ENCODE data around the gene B4GALNT1. TPM values are rescaled to one million over a fixed set of nuclear protein-coding genes. Genes with fewer than 3 reads are reported as not detected.

B4GALNT1 gene
- total and polyA plus RNA-seq, 11 donors: 1.9 to 8.8 (median 5.7) TPM

- no peak for DNase-seq
- Histone ChIP-seq H3K27me3 (peaks cover 0 to 3% (median 0%) of the 10 kb centered on the region in 9 donors), H3K4me3 (no peak overlapping the region), H3K27ac (no peak overlapping the region), H3K4me1 (peaks cover 0 to 7% (median 0%) of the 10 kb centered on the region in 12 donors), H3K9me3 (no peaks in the 10 kb centered on the region), H3K36me3 (no peaks in the 10 kb centered on the region)
- no peak for ATAC-seq
- 88 to 92% (median 90%) methylated on average over 8 of the region's 8 CpGs for WGBS, 4 donors
- TF ChIP-seq CTCF (IDR thresholded peaks at IDR 0.05): no peak
- no peak for TF ChIP-seq POLR2A (IDR thresholded peaks at IDR 0.05)
- intact Hi-C loops (cut with DNase I): loop anchor here in 5 of 10 donors (5.0 to 10.0 kb wide), 6 partner anchors 42 to 325 kb away; partner anchors contain the start of genes AGAP2 (in 2 of the 5) and OS9 (in 2 of the 5)
Observed at GRCh38 chr12:57579677-57580465, 53.1 kb downstream of the B4GALNT1 start.

DNA sequence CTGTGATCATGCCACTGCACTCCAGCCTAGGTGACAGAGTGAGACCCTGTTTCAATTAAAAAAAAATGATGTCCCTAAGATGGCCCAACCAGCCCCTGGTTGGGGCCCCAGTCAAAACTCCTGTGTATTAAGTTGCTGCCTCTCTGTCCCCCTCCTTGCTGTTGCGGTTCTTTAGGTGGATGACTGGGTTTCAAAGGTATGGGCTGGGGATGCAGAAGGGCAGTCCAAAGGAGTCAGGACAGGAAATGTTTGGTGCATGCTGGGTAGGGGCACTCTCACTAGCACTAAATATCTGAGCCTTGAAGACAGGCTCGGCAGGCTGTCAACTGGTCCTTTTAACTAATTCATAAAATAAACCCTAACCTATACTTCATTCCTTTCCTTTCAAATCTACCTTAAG lies 54.0 kb downstream of the B4GALNT1 start:
- no peak overlapping the region for H3K4me3 ChIP-seq
- H3K9me3 ChIP-seq: no peaks in the 10 kb centered on the region
- H3K27me3 ChIP-seq: peaks cover 0 to 3% (median 0%) of the 10 kb centered on the region in 9 donors
- TF ChIP-seq POLR2A (IDR thresholded peaks at IDR 0.05) (no peak), CTCF (IDR thresholded peaks at IDR 0.05) (no peak)
- no peaks in the 10 kb centered on the region for H3K36me3 ChIP-seq
- peaks cover 0 to 7% (median 0%) of the 10 kb centered on the region in 12 donors for H3K4me1 ChIP-seq
- DNase-seq: no peak
- H3K27ac ChIP-seq: no peak overlapping the region
- 71 to 79% (median 76%) methylated on average over 2 of the region's 2 CpGs for WGBS, 4 donors
- no peak for ATAC-seq
- intact Hi-C loops (cut with DNase I): no loop called here

DNA sequence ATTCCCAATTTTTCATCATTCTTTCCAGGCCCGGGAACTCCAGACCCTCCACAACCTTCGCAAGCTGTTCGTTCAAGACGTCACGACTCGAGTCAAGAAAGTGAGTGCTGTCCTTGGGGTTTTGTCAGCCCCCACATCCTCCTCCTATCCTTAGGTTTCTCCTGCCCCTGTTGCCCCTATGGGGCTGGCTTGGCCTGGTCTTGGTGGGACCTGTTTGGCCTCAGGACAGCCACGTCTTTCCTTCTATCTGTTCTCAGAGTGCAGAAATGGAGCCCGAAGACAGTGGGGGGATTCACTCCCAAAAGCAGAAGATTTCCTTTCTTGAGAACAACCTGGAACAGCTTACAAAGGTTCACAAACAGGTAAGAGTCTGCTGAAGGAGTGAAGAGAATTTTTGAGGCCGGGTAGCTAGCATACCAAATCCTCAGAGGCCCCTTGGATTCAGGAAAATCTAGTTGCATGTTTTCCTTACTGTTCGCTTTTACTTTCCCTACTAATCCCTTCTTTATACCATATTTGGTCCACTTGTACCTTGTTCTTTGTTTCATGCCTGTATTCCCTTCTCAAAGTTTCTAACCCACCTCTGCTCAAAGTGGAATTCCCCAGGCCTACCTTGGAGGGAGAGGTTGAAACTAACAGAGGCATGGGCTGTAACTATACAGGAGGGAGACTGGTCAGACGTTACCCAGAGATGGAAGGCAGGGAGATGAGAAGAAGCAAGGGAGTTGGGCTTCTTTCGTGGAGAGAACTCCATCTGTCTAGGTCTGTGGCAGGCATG lies 54.8 kb downstream of the B4GALNT1 start:
- Histone ChIP-seq H3K36me3 (no peaks in the 10 kb centered on the region), H3K4me1 (peaks cover 0 to 1% (median 0%) of the 10 kb centered on the region in 12 donors), H3K27ac (no peak overlapping the region), H3K4me3 (no peak overlapping the region), H3K9me3 (no peaks in the 10 kb centered on the region), H3K27me3 (peaks cover 0 to 3% (median 0%) of the 10 kb centered on the region in 9 donors)
- TF ChIP-seq POLR2A (IDR thresholded peaks at IDR 0.05) (no peak), CTCF (IDR thresholded peaks at IDR 0.05) (no peak)
- DNase-seq: no peak
- WGBS, 4 donors: 84 to 87% (median 84%) methylated on average over 12 of the region's 12 CpGs
- intact Hi-C loops (cut with DNase I): no loop called here
- no peak for ATAC-seq

- WGBS, 4 donors: 77 to 84% (median 82%) methylated on average over 9 of the region's 9 CpGs
- DNase-seq (no peak), ATAC-seq (no peak)
- Histone ChIP-seq H3K4me3 (no peak overlapping the region), H3K4me1 (no peaks in the 10 kb centered on the region), H3K9me3 (no peaks in the 10 kb centered on the region), H3K36me3 (no peaks in the 10 kb centered on the region), H3K27me3 (peaks cover 0 to 3% (median 0%) of the 10 kb centered on the region in 9 donors), H3K27ac (no peak overlapping the region)
- TF ChIP-seq CTCF (IDR thresholded peaks at IDR 0.05) (no peak), POLR2A (IDR thresholded peaks at IDR 0.05) (no peak)
- intact Hi-C loops (cut with DNase I): no loop called here
Observed at GRCh38 chr12:57576613-57577160, 56.3 kb downstream of the B4GALNT1 start.
